Activated CD4-positive, CD25-positive, alpha-beta regulatory T cell (primary cell): ENCODE data around the gene SLC5A4.

Experiments used
- DNase-seq, 4 experiments: peaks; one replicate each; lab custom pipeline; 2025; lab: John Stamatoyannopoulos, UW

The SLC5A4 gene

DNA sequence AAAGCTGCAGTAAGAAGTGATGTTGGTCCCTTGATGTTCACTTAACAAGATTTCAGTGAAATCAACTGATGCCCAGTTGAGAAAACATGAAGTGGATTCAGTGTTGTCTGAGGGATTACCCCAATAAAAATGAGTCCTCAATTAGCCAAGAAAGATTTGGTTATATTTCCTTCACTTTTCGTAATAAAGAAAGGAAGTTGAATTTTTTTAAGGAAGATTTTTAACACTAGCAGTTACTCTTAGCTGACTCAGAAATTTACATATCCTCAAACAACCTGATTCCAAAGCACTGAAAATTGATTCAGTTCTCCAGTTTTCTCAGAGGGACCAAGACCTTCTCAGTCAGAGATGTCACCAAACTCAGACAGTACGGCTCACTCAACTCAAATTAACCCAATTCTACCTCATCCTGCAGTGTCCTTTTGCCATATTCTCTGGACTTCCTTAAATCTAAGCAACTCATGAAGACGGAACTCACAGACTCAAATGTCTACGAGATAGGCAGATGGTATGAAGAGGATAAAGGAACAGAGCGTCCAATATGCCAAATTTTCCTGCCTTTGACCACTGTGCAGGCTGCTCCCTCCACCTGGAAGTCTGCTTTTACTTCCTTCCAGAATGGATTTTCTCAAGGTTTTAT is 22.8 kb downstream of the SLC5A4 start:
- DNase-seq: no peak

DNA sequence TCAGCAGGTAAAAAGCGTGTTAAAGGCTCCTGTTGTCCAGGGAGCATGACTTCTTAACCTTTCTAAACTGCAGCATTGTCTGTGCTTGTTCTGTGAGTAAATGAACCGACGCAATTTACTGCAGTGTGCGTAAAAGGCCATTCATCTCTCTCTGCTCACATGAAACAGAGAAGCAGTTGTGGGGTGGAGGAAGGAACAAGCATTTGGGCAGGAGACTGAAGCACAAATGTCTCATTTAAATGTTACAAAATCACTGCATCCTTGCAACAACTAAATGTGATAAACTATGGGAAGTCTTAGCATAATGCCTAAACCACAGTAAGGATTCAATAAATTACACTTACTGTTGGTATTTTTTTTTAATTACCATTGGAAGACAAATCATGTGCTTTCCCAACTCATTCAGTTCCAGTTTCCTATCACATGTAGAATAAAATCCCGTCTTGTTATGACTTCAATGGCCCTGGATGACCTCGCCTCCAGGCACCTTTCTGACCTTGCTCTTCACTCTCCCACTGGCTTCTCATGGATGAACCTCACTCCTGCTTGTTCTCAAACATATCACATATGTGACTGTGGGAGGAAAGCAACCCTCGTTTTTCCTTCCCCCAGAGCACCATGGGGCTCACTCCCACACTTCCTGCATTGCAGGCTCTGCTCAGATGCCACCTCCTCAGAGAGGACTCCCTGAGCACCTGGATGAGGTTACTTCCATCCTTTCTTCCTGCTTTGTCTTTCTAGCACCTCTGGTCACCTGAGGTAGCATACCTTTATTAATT is 28.6 kb downstream of the SLC5A4 start:
- DNase-seq: no peak

- DNase-seq: no peak
Measured at GRCh38 chr22:32222991-32223390, 32.2 kb downstream of the SLC5A4 start.

- DNase-seq: no peak
Measured at GRCh38 chr22:32219026-32219425, 36.1 kb downstream of the SLC5A4 start.

DNA sequence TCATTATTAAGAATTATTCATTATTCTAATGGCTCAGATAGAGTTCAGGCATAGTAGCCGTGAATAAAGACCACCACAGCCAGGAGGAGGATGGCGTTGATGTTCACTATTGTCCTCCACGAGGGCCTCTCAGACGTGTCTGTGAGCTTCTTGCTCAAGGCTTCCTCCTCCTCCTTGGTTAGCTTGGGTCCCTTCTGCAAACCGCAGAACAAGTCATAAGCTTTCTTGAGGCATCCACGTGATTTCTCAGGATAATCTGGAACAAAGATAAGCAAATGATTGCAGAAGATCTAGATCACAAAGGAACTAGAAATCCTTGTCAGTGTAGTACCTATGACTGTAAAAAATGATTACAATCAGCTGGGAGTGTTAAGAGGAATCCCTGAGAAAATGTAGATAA is 36.7 kb downstream of the SLC5A4 start:
- DNase-seq: no peak

DNA sequence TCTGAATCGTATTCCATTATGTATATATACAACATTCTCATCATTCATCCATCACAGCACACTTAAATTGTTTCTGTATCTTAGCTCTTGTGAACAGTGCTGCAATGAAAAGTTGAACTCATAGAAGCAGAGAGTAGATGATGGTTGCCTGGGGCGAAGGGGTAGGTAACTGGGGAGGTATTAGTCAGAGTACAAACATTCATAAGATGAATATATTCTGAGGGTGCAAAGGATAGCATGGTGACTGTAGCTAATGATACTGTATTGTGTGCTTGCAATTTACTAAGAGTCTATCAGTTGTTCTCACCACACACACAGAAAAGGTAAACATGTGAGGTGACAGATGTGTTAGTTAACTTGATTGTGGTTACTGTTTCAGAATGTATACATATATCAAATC is 37.7 kb downstream of the SLC5A4 start:
- no peak for DNase-seq

- no peak for DNase-seq
Measured at GRCh38 chr22:32216911-32217310, 38.2 kb downstream of the SLC5A4 start.

DNA sequence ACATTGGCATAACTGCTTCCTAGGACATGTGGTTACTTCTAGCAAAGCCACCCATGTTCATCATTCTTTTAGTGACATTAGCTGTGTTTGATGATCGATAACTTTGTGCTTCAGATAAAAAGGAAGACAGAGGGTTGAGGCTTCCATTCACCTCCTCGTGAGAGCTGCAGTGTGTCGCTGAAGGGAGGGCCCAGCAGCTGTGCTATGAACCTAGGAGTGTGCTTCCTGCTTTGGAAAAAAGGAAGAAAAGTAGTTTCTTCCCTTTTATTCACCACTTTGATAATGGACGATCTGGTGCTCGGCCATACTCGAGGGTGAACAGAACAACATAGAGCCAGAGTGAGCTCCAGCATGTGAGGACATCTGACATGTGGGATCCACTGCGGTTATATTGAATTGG is 44.1 kb downstream of the SLC5A4 start:
- DNase-seq: no peak

- DNase-seq: no peak
Measured at GRCh38 chr22:32208681-32209080, 46.5 kb downstream of the SLC5A4 start.

DNA sequence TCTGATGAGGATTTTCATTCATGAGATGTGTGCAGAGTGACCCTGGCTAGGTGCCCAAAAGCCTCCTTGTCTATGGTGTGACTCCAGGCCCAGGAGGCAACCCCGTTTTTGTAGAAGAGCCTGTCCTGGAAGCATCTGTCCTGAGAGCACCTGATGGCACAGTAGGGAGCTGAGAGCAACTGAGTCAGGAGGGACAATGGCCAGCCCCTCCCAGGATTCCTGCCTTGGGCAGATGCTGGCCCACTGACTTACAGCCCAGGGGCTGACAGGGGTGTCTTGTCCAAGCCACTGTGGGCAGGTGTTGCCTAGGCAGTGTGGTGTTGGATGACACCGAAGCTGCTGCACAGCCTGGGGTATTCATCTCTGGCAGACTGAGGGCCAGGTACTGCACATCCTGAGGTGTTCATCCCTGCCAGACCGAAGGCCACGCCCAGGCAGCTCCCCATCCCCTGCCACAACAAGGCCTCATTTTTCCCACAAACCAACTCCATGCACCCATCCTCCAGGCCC is 47.1 kb downstream of the SLC5A4 start:
- no peak for DNase-seq

GRCh38 chr22:32206774-32207758 is 48.1 kb downstream of the SLC5A4 start:
- DNase-seq: no peak

- DNase-seq: no peak
Measured at GRCh38 chr22:32205974-32206773, 49.0 kb downstream of the SLC5A4 start.

- DNase-seq: no peak
Measured at GRCh38 chr22:32204856-32205722, 50.1 kb downstream of the SLC5A4 start, which contains the start of gene RFPL2. Gene RFPL2 (minus strand): TSS chr22:32205073. CDS start chr22:32202451, 2,622 bp downstream.

DNA sequence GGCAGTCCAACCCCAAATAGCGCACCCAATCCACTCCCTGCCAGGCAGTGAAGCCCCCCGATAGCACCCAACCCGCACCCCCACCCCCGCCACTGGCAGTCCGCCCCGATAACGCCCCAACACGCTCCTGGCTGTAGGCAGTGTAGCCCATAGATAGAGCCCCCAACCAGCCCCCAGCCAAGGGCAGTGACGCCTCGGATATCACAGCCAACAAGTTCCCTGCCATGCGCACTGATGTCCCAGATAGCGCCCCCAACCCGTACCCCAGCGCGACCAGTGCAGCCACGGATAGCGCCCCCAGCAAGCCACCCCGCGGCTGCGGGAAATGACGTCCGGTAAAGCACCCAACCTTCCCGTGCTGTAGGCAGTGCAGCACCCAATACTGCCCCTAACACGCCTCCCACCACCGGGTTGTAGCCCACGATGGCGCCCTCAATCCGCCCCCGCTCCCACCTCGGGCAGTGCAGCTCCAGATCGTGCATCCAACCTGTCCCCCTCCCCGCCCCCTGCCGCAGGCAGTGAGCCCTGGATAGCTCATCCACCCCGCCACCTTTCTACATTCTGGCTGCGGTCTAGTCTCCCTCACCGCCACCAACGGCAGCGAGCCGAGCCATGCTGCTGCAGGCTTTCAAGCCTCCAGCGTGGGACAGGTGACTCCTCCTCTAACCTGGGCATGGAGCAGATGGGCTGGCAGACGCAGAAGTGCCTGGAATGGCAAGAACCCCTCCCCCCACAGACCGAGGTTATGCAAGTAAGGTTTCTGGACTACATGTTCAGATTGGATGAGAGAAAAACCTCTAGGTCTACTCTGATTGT is 50.9 kb downstream of the SLC5A4 start:
- DNase-seq: no peak

- no peak for DNase-seq
Measured at GRCh38 chr22:32203181-32204039, 51.7 kb downstream of the SLC5A4 start.

DNA sequence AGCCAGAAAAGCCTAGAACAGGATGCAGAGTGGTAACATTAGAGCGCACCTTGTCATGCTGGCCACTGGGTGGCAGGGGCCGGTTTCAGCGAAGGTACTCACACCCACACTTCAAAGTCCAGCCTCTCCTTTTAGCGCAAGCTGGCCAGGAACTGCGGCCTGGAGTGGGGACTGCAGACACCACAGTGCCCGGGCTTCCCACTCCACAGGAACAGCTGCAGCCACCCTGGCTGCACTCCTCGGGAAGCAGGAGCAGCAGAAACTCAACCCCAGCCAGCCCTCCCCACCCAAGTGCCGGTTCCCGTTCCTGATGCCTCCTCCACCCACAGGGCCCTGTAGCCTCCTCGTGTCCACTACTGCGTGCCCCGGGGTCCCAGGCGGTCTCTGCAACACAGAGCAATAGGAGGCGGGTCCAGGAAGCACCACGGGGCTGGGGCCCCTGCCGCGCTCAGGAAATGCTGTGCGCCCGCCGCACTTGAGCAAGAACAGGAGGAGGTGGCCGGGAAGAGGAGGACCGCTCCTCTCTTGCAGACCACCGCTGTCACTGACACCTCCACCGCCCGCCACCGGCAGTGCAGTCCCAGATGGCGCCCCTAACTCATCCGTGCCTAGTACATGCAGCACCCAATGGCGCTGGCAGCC is 52.5 kb downstream of the SLC5A4 start:
- no peak for DNase-seq

- DNase-seq: no peak
Measured at GRCh38 chr22:32202161-32202538, 53.0 kb downstream of the SLC5A4 start.

GRCh38 chr22:32200752-32201151 is 54.4 kb downstream of the SLC5A4 start:
- DNase-seq: no peak
